H9 (cell line): ENCODE results near the gene PLXNB3. TPM values are rescaled to one million over a fixed set of nuclear protein-coding genes. Genes with fewer than 3 reads are reported as not detected.

ENCODE experiments used
- DNase-seq: peaks from one replicate; pipeline ENCODE4 v3.0.0-alpha.2; 2017
- H2AFZ ChIP-seq: one replicate; pipeline ENCODE4 v1.6.1; 2013; ENCODE audit warnings: mild to moderate bottlenecking, low read length, control low read depth, moderate library complexity
- H2AK5ac ChIP-seq: 2 replicates; pipeline ENCODE4 v1.6.1; 2013; ENCODE audit warnings: low read length, control low read depth, mixed read lengths; ENCODE audit not compliant: insufficient read length
- H2BK120ac ChIP-seq: one replicate; pipeline ENCODE4 v1.6.1; 2013; ENCODE audit warnings: low read depth, mild to moderate bottlenecking, low read length, control low read depth, inconsistent platforms; ENCODE audit not compliant: poor library complexity, severe bottlenecking
- H2BK12ac ChIP-seq: 2 replicates; pipeline ENCODE4 v1.6.1; 2013; ENCODE audit warnings: low read length, control low read depth, mixed read lengths, low read depth; ENCODE audit not compliant: insufficient read length
- H2BK15ac ChIP-seq: 2 replicates; pipeline ENCODE4 v1.6.1; 2013; ENCODE audit warnings: low read depth, low read length, control low read depth
- H2BK20ac ChIP-seq: one replicate; pipeline ENCODE4 v1.6.1; 2013; ENCODE audit warnings: low read depth, mild to moderate bottlenecking, low read length, control low read depth, inconsistent platforms; ENCODE audit not compliant: poor library complexity, severe bottlenecking
- H2BK5ac ChIP-seq: 2 replicates; pipeline ENCODE4 v1.6.1; 2013; ENCODE audit warnings: low read length, control low read depth, mixed read lengths; ENCODE audit not compliant: insufficient read length
- H3K14ac ChIP-seq: 2 replicates; pipeline ENCODE4 v1.6.1; 2013; ENCODE audit warnings: low read length, control low read depth; ENCODE audit not compliant: insufficient read depth
- H3K18ac ChIP-seq: 2 replicates; pipeline ENCODE4 v1.6.1; 2013; ENCODE audit warnings: low read depth, mild to moderate bottlenecking, mixed read lengths, low read length, control low read depth; ENCODE audit not compliant: insufficient read length
- H3K23ac ChIP-seq: 2 replicates; pipeline ENCODE4 v1.6.1; 2013; ENCODE audit warnings: low read length, control low read depth, mixed read lengths, low read depth; ENCODE audit not compliant: insufficient read length
- H3K23me2 ChIP-seq: 2 replicates; pipeline ENCODE4 v1.6.1; 2013; ENCODE audit warnings: low read depth, mild to moderate bottlenecking, mixed read lengths, low read length, control low read depth; ENCODE audit not compliant: insufficient read length, poor library complexity, severe bottlenecking
- H3K27ac ChIP-seq: 2 replicates; pipeline ENCODE4 v1.5.1; 2013; ENCODE audit warnings: low read length, control low read depth, mixed read lengths, low read depth; ENCODE audit not compliant: insufficient read length
- H3K27me3 ChIP-seq: 2 replicates; pipeline ENCODE4 v1.6.1; 2013; ENCODE audit warnings: low read length, control low read depth, inconsistent platforms; ENCODE audit not compliant: insufficient read depth
- H3K4ac ChIP-seq: 2 replicates; pipeline ENCODE4 v1.6.1; 2013; ENCODE audit warnings: low read depth, mild to moderate bottlenecking, control low read depth, inconsistent platforms, low read length, moderate library complexity
- H3K4me1 ChIP-seq: 2 replicates; pipeline ENCODE4 v1.6.1; 2013; ENCODE audit warnings: low read length, control low read depth, inconsistent platforms; ENCODE audit not compliant: insufficient read depth
- H3K4me2 ChIP-seq: 2 replicates; pipeline ENCODE4 v1.6.1; 2013; ENCODE audit warnings: low read length, control low read depth, mixed read lengths; ENCODE audit not compliant: insufficient read length, insufficient read depth
- H3K56ac ChIP-seq: 2 replicates; pipeline ENCODE4 v1.6.1; 2013; ENCODE audit warnings: low read depth, mild to moderate bottlenecking, mixed read lengths, low read length, control low read depth; ENCODE audit not compliant: insufficient read length
- H3K79me1 ChIP-seq: 2 replicates; pipeline ENCODE4 v1.6.1; 2013; ENCODE audit warnings: low read depth, mild to moderate bottlenecking, moderate library complexity, low read length, control low read depth, inconsistent platforms; ENCODE audit not compliant: insufficient read depth, poor library complexity, severe bottlenecking
- H3K79me2 ChIP-seq: 2 replicates; pipeline ENCODE4 v1.6.1; 2013; ENCODE audit warnings: low read length, control low read depth, inconsistent platforms; ENCODE audit not compliant: insufficient read depth
- H3K9ac ChIP-seq: 2 replicates; pipeline ENCODE4 v1.6.1; 2013; ENCODE audit warnings: low read length, control low read depth, mixed read lengths; ENCODE audit not compliant: insufficient read length; ENCODE audit errors: extremely low read depth
- H3K9me3 ChIP-seq: one replicate; pipeline ENCODE4 v1.6.1; 2013; ENCODE audit warnings: low read depth, low read length, inconsistent platforms; ENCODE audit not compliant: control insufficient read depth
- H3T11ph ChIP-seq: one replicate; pipeline ENCODE4 v1.6.1; 2013; ENCODE audit warnings: mild to moderate bottlenecking, low read length, control low read depth, inconsistent platforms
- H4K20me1 ChIP-seq: one replicate; pipeline ENCODE4 v1.6.1; 2013; ENCODE audit not compliant: control insufficient read depth, insufficient read length, insufficient read depth
- H4K5ac ChIP-seq: 2 replicates; pipeline ENCODE4 v1.6.1; 2013; ENCODE audit warnings: low read depth, mild to moderate bottlenecking, mixed read lengths, low read length, control low read depth; ENCODE audit not compliant: insufficient read length
- H4K8ac ChIP-seq: replicated peaks from 2 replicates; pipeline ENCODE4 v1.6.1; 2013; ENCODE audit warnings: low read length, control low read depth, mixed read lengths, low read depth; ENCODE audit not compliant: insufficient read length
- H4K91ac ChIP-seq: 2 replicates; pipeline ENCODE4 v1.6.1; 2013; ENCODE audit warnings: low read depth, mild to moderate bottlenecking, moderate library complexity, mixed read lengths, low read length, control low read depth; ENCODE audit not compliant: insufficient read length
- H3K27ac Mint-ChIP-seq, 3 experiments: 2 replicates in 2 of 3; 3 replicates in 1 of 3; pipeline ENCODE4 v1.8.0; 2020 to 2021; ENCODE audit warnings: mixed read lengths in 3 of 3, mild to moderate bottlenecking in 1 of 3, moderate library complexity in 1 of 3
- H3K27me3 Mint-ChIP-seq: 2 replicates; pipeline ENCODE4 v1.8.0; 2021; ENCODE audit warnings: low read depth, mild to moderate bottlenecking, moderate library complexity, mixed read lengths
- H3K36me3 Mint-ChIP-seq, 3 experiments: 2 replicates in 2 of 3; 3 replicates in 1 of 3; pipeline ENCODE4 v1.8.0; 2020 to 2021; ENCODE audit warnings: low read depth in 3 of 3, mixed read lengths in 3 of 3; ENCODE audit not compliant: insufficient read depth in 1 of 3
- H3K4me1 Mint-ChIP-seq, 2 experiments: 2 replicates each; pipeline ENCODE4 v1.8.0; 2020; ENCODE audit warnings: mixed read lengths in 2 of 2
- H3K4me3 Mint-ChIP-seq, 2 experiments: 2 replicates in 1 of 2; 3 replicates in 1 of 2; pipeline ENCODE4 v1.8.0; 2020 to 2021; ENCODE audit warnings: mild to moderate bottlenecking in 2 of 2, mixed read lengths in 2 of 2, moderate library complexity in 1 of 2
- H3K9me3 Mint-ChIP-seq, 2 experiments: 2 replicates in 1 of 2; 3 replicates in 1 of 2; pipeline ENCODE4 v1.8.0; 2020; ENCODE audit warnings: mild to moderate bottlenecking in 2 of 2, mixed read lengths in 2 of 2, moderate library complexity in 1 of 2
- CTCF ChIP-seq: fragments of 200-600 bp; sonication (generic); conservative IDR thresholded peaks from 3 replicates; pipeline ENCODE4 v1.8.0; 2021; ENCODE audit warnings: antibody characterized with exemption, mild to moderate bottlenecking
- WGBS: extraction: QIAGEN DNeasy Blood & Tissue Kit; methylation state at CpG from one replicate; pipeline ENCODE4 v1.1.7; 2013; ENCODE audit warnings: missing lambda C conversion rate, low lambda C conversion rate, mixed read lengths; ENCODE audit not compliant: insufficient read length; ENCODE audit errors: extremely low coverage; 5-methylcytosine and 5-hydroxymethylcytosine counted together
- total RNA-seq: library from RNA; stranded (reverse); gene quantifications from 2 replicates; pipeline ENCODE4 v1.2.1, GENCODE V29; 2021

The PLXNB3 gene
- total RNA-seq, 1 experiment from 2014 or later, result 1.9 TPM

- no peak for TF ChIP-seq CTCF
- Histone ChIP-seq H3K9me3 (peaks cover 18% of the 10 kb centered on the region), H3T11ph (no peak overlapping the region), H3K23me2 (no peaks in the 10 kb centered on the region), H3K27ac (no peak overlapping the region), H3K4ac (no peak overlapping the region), H4K91ac (no peak overlapping the region), H2BK120ac (no peak overlapping the region), H2BK12ac (no peak overlapping the region), H2AFZ (no peak overlapping the region), H2BK5ac (no peak overlapping the region), H3K18ac (no peak overlapping the region), H3K23ac (no peak overlapping the region), H3K14ac (no peak overlapping the region), H3K4me2 (no peak overlapping the region), H4K20me1 (no peaks in the 10 kb centered on the region), H3K4me1 (no peaks in the 10 kb centered on the region), H3K79me2 (no peaks in the 10 kb centered on the region), H3K9ac (no peak overlapping the region), H3K27me3 (no peaks in the 10 kb centered on the region), H2AK5ac (no peak overlapping the region), H2BK20ac (no peak overlapping the region), H4K5ac (no peak overlapping the region), H4K8ac (no peak overlapping the region), H2BK15ac (no peak overlapping the region), H3K79me1 (no peaks in the 10 kb centered on the region), H3K56ac (no peak overlapping the region)
- H3K36me3 Mint-ChIP-seq, result peaks cover 7 to 27% (median 13%) of the 10 kb centered on the region in 3 experiments; a peak in 6 of 7 replicates
- no peak for DNase-seq
- no peaks in the 10 kb centered on the region for H3K27me3 Mint-ChIP-seq
- WGBS, result no CpG with 5 or more reads among the region's 27 CpGs
- H3K4me1 Mint-ChIP-seq, result peaks cover 7 to 8% of the 10 kb centered on the region in 2 experiments
- peaks cover 75 to 84% of the 10 kb centered on the region in 2 experiments for H3K9me3 Mint-ChIP-seq
- H3K27ac Mint-ChIP-seq, result no peak overlapping the region; a peak in 1 of 7 replicates
- no peak overlapping the region; a peak in 1 of 5 replicates for H3K4me3 Mint-ChIP-seq
Observed at GRCh38 chrX:153738056-153738605, 25.9 kb upstream of the PLXNB3 start.
